K562 (cell line): ENCODE results near the gene STK4. TPM values are rescaled to one million over a fixed set of nuclear protein-coding genes. Genes with fewer than 3 reads are reported as not detected.
A peak's percentile ranks its signal among the peaks of the same experiment; 100 is the strongest.

Source experiments
- BDP1 ChIP-seq: IDR thresholded peaks from 3 replicates; pipeline ENCODE4 v1.6.1; 2011; ENCODE audit not compliant: insufficient read length, insufficient read depth
- MEIS2 ChIP-seq: fragments of 450-650 bp; IDR thresholded peaks from 2 replicates; pipeline ENCODE4 v1.6.1; 2014; ENCODE audit warnings: mild to moderate bottlenecking; ENCODE audit not compliant: partially characterized antibody
- NELFE ChIP-seq: IDR thresholded peaks from 2 replicates; pipeline ENCODE4 v1.6.1; 2011; ENCODE audit warnings: mild to moderate bottlenecking; ENCODE audit not compliant: insufficient read depth, insufficient read length
- PKNOX1 ChIP-seq: fragments of 450-650 bp; IDR thresholded peaks from 2 replicates; pipeline ENCODE4 v1.6.1; 2016
- POLR2AphosphoS2 ChIP-seq: IDR thresholded peaks from 2 replicates; pipeline ENCODE4 v1.6.1; 2012; ENCODE audit warnings: low read length, improper control_type of control experiment
- POU5F1 ChIP-seq: fragments of 150-350 bp; IDR thresholded peaks from 2 replicates; pipeline ENCODE4 v1.6.1; 2014; ENCODE audit warnings: borderline replicate concordance, low read length, low read depth, mild to moderate bottlenecking; ENCODE audit not compliant: partially characterized antibody
- PPARD ChIP-seq: fragments of 250-450 bp; sonication (Bioruptor Pico); IDR thresholded peaks from 2 replicates; pipeline ENCODE4 v1.8.0; 2022; ENCODE audit warnings: inconsistent platforms, mild to moderate bottlenecking, moderate library complexity
- RFX5 ChIP-seq: IDR thresholded peaks from 2 replicates; pipeline ENCODE4 v1.6.1; 2011; ENCODE audit warnings: low read depth, mild to moderate bottlenecking, improper control_type of control experiment, low read length
- SREBF1 ChIP-seq: fragments of 150-350 bp; IDR thresholded peaks from 2 replicates; pipeline ENCODE4 v1.6.1; 2014; ENCODE audit warnings: antibody characterized with exemption, low read depth, low read length, borderline replicate concordance
- TEAD2 ChIP-seq: fragments of 450-650 bp; IDR thresholded peaks from 2 replicates; pipeline ENCODE4 v1.6.1; 2016; ENCODE audit warnings: missing genetic modification characterization, control low read depth, missing compliant biosample characterization
- XRCC5 ChIP-seq: fragments of 200-400 bp; formaldehyde crosslinking; IDR thresholded peaks from 2 replicates; pipeline ENCODE4 v1.6.1; 2017; ENCODE audit warnings: low read depth, mild to moderate bottlenecking, low read length
- ZBTB40 ChIP-seq, 2 experiments: fragments of 450-650 bp in 1 of 2; sonication (generic) in 1 of 2; formaldehyde crosslinking in 1 of 2; IDR thresholded peaks; 2 replicates each; pipeline versions ENCODE4 v1.7.1 to v1.9.0; 2016 to 2022; ENCODE audit warnings: inconsistent platforms in 1 of 2, mild to moderate bottlenecking in 1 of 2, missing genetic modification reagents in 1 of 2
- ZEB2 ChIP-seq: fragments of 450-650 bp; IDR thresholded peaks from 2 replicates; pipeline ENCODE4 v1.6.1; 2016
- ZFPM2 ChIP-seq: fragments of 250-450 bp; sonication (Bioruptor Pico); IDR thresholded peaks from 2 replicates; pipeline ENCODE4 v1.5.1; 2022; ENCODE audit warnings: mild to moderate bottlenecking
- ZNF12 ChIP-seq: sonication (generic); formaldehyde crosslinking; IDR thresholded peaks from 2 replicates; pipeline ENCODE4 v1.4.0; 2020; ENCODE audit warnings: mild to moderate bottlenecking, missing genetic modification reagents
- ZNF507 ChIP-seq: conservative IDR thresholded peaks from 2 replicates; pipeline ENCODE4 v1.6.1; 2017; ENCODE audit warnings: missing genetic modification characterization, missing compliant biosample characterization
- ZSCAN29 ChIP-seq: fragments of 450-650 bp; IDR thresholded peaks from 2 replicates; pipeline ENCODE4 v1.6.1; 2017
- polyA plus RNA-seq, 8 experiments: library from polyadenylated mRNA; depleted of rRNA in 4 of 8; stranded (reverse) in 5 of 8; unstranded in 3 of 8; fragments of >200 nt; fragmentation: Nextera tagmentation in 2 of 8; fragmentation: Illumina TruSeq in 1 of 8; extraction: Ambion mirVana in 2 of 8; extraction: Trizol in 1 of 8; gene quantifications; 2 replicates each; pipeline versions ENCODE4 v1.2.1 to v1.2.3, GENCODE V29; 2011 to 2014; ENCODE audit warnings: inconsistent platforms in 1 of 8, missing spikeins in 1 of 8
- total RNA-seq, 7 experiments: library from RNA; depleted of rRNA in 6 of 7; stranded (reverse); fragments of >200 nt in 6 of 7; fragmentation: Illumina TruSeq in 2 of 7; extraction: Trizol in 2 of 7; gene quantifications; 2 replicates each; pipeline versions ENCODE4 v1.2.1 to v1.2.3, GENCODE V29; 2011 to 2021; ENCODE audit warnings: low replicate concordance in 1 of 7

STK4 gene
- total and polyA plus RNA-seq, 9 of the 15 experiments (the other 6 are each of a cell fraction or from before 2014, with no cell fraction given), result 11.9 to 30.6 (median 22.2) TPM

- peak; percentile 82 for TF ChIP-seq PKNOX1
- TF ChIP-seq POLR2AphosphoS2, result no peak
- peak; percentile 76 for TF ChIP-seq ZBTB40 (IDR thresholded peaks at IDR 0.05)
- TF ChIP-seq ZBTB40 (CRISPR knock-in tag; IDR thresholded peaks at IDR 0.05), result no peak
- TF ChIP-seq TEAD2 (tag), result no peak
- TF ChIP-seq BDP1, result no peak
- no peak for TF ChIP-seq XRCC5
- TF ChIP-seq NELFE, result no peak
- TF ChIP-seq ZEB2, result no peak
- TF ChIP-seq ZNF12 (CRISPR knock-in tag), result no peak
- TF ChIP-seq SREBF1, result no peak
- TF ChIP-seq MEIS2, result peak; percentile 64
- no peak for TF ChIP-seq PPARD
- no peak for TF ChIP-seq POU5F1
- no peak for TF ChIP-seq ZFPM2 (CRISPR knock-in tag)
- no peak for TF ChIP-seq RFX5
- no peak for TF ChIP-seq ZSCAN29
- TF ChIP-seq ZNF507 (tag), result no peak
Measured at GRCh38 chr20:44963325-44964215, 2.7 kb upstream of the STK4 start (continued).
